HG03469 (cell line): ENCODE data around the gene AIFM3.
"Not testable (repeated sequence)": the region's sequence is repeated elsewhere in the genome, so short reads cannot be mapped to it uniquely, and the experiment has no call there.

Experiments
- ATAC-seq: cut with Tn5 transposase; IDR thresholded peaks from one replicate; pipeline ENCODE4 v1.9.1; 2021; ENCODE audit warnings: mild to moderate bottlenecking, moderate library complexity, moderate number of reproducible peaks; ENCODE audit not compliant: unreplicated experiment

Gene AIFM3

DNA sequence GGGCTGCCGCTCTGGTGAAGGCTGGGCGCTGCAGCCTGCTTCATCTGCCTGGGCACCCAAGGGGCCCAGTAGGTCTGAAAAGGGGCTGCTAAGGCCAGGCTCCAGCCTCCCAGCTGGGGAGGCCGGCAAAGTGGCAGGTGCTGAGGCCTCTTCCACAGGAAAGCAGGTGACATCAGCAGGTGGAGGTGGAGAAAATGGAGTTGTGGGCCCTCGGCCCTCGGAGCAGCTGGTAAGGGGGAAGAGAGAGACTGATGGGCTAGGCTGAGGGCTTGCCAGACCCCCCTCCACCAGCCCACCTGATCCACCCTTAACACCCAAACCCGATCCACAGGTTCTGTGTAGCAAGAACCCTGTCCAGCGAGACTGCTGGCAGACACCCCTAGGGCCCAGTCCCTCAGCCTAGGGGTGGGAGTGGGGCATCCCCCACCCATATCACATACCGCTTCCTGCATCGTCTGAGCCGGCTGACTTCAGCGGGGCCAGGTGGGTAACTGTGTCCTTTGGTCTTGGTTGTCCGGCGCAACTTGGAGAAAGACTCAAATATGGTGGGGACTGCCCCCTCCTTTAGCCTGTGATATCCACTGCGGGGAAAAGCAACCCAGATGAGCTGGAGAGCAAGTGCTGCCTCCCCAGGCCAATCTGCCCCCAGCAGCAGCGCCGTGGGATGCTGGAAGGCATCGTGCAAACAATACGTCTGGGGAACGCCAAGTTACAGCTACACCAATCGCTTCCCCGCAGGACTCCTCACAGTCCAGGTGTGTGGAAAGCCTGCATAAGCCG is 33.3 kb downstream of the AIFM3 start:
- no peak for ATAC-seq

GRCh38 chr22:21000987-21001600 is 34.0 kb downstream of the AIFM3 start:
- ATAC-seq: no peak

DNA sequence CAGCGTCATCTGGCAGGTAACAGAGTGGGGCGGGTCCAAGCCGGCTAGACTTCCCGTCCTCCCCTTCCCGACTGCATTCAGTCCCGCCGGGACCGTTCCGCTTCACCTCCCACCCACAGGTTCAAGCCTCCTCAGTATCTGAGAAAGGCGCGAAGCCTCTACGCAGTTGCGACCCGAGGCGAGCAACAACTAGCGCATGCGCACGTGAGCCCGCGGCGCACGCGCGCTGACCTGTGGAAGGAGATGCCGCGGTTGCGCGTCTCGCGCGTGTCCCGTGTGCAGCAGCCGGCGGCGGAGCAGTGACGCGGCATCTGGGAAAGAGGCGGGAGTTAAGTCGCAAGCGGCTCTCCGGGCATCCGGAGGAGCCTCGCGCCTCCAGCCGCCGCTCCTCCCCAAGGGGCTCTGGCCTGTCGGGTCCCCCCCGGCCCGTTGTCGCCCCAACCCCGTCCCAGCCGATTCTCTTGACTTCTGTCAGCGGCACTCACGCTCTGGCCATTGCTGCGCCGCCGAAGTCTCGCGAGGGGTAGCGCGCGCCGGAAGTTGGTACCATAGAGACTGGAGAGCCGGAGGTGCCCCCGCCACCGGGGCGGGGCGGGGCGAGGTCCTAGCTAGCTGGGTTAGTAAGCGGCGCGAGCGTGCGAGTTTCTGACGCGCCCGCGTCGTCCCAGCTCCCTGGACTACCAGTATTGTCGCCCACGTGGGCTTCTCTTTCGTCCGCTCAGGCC is 34.7 kb downstream of the AIFM3 start, which contains the start of gene THAP7:
THAP7 (minus strand) TSS at position 518 of the 725 bp plus-strand sequence; CDS start at position 311, 207 bp downstream.
- peak; percentile 64 for ATAC-seq

DNA sequence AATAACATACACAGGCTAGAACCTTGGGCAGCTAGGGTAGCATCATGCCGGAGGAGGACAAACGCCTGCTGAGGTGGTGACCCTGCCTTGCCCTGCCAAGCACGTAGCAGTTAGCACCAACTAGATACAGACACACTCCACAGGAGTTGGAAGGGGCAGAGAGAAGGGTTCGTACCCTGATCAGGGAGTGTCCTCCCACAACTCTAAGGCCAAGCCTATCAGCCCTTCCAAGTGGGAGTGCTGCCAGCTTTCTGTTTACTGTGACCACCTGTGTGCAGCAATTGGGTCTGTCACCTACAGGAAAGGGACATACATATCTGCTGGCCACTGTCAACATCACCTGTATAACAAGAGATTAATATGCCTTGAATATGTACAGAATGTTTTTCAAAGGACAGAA is 36.7 kb downstream of the AIFM3 start:
- no peak for ATAC-seq

DNA sequence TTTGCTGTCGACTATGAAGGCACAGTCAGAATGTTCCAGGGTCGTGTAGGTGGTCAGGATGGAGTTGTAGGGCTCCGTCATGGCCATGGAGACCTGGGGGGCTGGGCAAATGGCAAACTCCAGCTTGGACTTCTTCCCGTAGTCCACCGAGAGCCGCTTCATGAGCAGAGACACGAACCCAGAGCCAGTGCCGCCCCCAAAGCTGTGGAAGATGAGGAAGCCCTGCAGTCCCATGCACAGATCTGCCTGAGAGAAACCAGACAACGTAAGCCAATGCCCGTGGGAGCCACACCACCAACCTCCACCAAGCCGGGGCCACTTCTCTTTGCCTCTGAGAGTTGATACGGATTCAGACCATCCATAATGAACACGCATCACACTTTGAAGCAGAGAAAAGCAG is 42.2 kb downstream of the AIFM3 start:
- not testable (repeated sequence) for ATAC-seq

DNA sequence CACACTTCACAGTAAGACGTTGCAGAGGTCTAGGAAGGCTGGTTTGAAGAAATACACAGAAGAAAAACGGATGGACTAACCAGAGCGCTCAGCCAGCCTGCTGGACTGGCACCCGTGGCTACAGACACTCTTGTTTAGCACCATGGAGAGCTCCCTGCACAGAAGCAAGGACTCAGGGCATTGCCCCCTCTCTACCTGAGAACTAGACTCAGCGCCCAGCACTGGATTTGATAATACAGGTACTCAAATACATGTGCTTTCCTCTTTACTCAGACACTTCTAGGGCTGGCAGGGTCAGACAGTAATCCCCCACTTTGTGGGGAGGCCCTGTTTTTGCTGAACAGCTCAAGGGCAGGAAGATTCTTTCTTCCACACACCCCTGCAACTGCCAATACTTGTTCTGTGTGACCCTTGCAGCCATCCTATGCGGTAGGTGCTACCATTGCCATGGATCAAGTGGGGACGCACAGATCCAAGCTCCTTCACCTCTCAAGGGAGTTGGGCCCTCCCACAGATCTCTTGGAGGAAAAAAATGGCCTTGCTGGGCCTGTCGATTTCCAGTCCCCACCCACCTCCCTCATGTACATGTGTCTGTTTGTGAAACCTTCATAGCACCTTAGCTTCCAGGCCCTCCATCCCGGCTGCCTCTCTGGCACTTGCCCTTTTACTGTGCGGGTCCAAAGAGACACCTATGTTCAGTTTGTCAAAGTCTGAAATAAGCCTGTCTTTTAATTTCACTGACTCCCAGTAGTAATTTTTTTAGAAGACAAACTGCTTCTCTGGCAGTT is 42.8 kb downstream of the AIFM3 start:
- ATAC-seq: no peak

GRCh38 chr22:21010426-21011113 is 43.5 kb downstream of the AIFM3 start:
- no peak for ATAC-seq

DNA sequence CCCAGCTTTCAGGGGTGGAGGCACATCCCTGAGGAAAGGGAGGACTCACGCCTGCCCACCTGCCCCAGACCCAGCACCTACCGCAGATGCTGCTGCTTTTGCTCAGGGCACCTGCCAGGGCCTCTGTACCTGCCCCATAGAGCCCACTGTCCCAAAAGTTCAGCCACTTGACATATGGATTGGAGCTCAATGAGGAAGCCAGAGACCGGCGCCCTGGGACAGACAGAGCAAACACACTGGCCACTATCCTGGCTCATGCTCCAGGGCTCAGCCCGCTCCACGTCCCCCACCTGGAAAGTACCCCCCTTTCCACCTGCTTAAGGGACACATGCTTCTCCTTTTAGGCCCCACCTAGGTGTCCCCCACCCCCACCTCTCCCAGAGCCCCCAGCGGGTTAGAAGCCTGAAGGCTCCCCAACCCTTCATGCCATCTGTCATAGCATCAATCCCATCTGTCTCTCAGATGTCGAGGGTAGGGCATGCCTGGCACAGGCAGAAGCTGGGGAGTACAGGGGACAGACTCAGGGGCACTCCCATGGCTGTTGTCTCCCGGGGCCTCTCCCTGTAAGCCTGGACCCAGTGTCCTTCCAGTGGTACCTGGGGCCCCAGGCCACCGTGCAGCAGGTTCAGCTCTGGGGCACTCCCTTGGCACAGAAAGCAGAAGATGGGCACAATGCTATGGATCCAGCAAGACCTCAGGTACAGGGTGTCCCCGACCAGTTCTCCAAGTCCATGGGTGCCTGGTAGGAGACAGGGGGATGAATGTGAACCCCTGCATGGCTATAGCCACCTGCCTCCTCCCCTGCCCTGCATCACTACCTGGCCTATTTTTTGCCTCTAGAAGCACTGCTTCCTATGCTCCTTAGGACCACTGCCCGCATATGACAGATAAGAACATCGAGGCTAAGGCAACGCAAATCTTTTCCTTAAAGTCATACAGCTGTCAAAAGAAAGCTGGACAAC is 45.7 kb downstream of the AIFM3 start:
- ATAC-seq: no peak

GRCh38 chr22:21013657-21014201 is 46.7 kb downstream of the AIFM3 start:
- no peak for ATAC-seq

DNA sequence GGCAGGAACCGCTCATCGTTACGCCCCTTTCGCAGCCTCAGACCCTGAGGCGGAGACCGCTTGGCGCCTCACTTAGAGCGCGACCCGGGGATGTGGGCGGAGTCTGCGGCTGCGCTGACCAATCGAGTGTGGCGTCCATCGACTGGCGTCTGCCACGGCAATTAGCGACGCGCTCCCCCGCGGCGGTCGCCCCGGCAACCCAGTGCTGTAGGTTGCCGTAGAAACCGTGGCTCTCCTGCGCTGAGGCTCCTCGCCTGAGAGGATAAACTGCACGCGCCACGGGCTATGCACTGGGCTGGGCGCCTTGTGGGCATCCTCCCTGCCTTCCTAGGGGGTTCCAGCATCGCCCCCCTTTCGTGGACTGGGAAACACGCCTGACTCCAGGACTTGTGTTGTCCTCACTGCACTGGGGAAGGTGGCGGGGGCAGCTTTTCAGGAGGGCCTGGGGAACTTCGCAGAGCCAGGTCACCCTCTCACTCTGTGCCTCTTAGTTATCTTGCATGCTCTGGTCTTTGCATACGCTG is 47.2 kb downstream of the AIFM3 start:
- ATAC-seq: peak; percentile 90

DNA sequence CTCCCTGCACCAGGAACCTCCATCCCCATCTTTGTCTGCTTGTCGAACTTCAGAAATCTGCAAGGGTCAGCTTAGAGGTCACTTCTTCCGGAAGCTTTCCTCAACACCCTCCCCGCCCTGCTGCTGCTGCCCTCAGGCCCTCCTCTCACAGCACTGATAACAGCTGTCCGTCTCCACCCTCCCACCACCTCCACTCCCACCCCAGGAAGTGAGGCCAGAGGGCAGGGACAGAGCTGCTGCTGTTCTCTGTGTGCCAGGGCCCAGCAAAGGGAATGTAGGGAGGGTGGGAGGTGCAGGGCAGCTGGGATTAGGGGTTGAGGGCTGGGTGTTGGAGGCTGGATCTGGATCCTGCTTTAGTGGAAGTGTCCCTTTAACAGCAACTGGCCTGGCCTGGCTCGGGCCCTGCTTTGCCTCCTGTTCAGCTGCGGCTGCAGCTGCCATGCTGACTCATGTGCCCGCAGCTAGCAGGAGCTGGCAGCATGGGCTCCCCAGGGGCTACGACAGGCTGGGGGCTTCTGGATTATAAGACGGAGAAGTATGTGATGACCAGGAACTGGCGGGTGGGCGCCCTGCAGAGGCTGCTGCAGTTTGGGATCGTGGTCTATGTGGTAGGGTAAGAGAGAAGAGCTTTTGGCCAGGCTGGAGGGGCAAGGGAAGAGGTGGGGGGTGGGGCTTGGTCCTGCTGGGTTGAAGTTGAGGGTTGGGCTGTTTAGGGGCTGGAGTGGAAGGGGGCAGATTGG is 47.8 kb downstream of the AIFM3 start, which contains the start of gene P2RX6:
P2RX6 (plus strand) TSS at position 440 of the 740 bp plus-strand sequence; CDS start at position 450, 10 bp downstream.
- no peak for ATAC-seq

GRCh38 chr22:21015466-21016006 is 48.5 kb downstream of the AIFM3 start:
- no peak for ATAC-seq

DNA sequence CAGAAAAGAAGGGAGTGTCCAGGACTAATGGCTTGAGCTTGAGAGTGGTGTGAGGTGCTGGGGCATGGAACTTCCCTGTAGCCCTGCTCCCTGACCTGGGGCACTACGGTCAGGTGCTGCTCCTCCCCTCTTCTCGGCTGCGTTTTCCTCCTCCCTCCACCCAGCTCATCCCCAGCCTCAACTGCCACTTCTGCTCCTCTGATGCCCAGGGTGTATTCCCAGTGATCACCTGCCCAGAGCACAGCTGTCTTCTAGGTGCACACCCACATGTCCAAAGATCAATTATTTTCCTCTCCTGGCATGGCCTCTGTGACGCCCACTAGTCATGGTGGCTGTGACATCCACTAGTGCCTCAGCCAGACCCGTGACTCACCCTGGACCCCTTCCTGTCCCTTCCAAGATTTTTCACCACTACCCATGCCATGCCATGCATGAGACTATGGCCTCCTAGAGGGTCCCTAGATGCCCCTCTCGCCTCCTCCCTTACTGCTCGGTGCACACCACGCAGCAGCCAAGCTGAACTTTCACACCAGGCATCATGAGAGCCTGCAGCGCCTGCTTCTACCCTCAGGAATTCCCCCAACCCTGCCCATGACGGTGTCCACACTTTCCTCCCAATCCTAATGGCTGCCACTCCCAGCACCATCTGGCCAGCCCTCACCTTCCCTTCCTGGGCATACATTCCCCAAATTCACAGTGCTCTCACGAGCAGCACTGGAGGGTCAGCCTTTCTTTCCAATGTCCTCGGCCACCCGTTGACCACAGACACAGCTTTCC is 49.8 kb downstream of the AIFM3 start:
- no peak for ATAC-seq

GRCh38 chr22:21018314-21018713 is 51.3 kb downstream of the AIFM3 start:
- no peak for ATAC-seq

DNA sequence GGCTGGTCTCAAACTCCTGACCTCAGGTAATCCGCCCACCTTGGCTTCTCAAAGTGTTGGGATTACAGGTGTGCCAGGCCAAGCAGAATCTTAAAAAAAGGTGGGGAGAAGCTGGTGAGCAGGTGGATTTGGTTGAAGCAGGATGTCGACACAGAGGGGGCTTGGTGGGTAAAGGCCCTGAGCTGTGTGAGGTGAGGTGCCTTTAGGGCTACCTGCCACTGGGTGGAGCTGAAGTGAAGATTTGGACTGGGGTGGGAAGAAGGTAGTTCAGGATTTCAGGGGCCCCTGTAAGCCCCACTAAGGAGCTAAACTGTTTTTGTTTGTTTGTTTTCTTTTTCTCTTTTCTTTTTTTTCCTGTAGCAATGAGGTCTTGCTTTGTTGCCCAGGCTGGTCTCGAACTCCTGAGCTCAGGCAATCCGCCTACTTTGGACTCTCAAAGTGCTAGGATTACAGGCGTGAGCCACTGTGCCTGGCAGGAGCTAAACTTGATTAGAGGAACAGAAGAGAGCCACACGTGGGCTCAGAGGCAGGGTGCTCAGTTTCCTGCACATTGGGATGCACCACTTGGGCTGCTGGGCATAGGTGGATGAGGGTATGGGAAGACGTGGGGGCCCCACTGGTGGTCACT is 53.9 kb downstream of the AIFM3 start:
- no peak for ATAC-seq

- ATAC-seq: no peak
Observed at GRCh38 chr22:21022507-21022906, 55.5 kb downstream of the AIFM3 start.
